ENCODE data around the gene BBS12.
A peak's percentile ranks its signal among the peaks of the same experiment; 100 is the strongest.

The BBS12 gene

GRCh38 chr4:122709236-122709635 is 23.3 kb upstream of the BBS12 start:
- FAIRE-seq, result no peak
- DNase-seq (ENCODE audit: insufficient read length, low spot score), result no peak
- TF ChIP-seq SPI1 (IDR thresholded peaks at IDR 0.05; ENCODE audit: low read depth, low read length), result no peak
- TF ChIP-seq TAF1 (IDR thresholded peaks at IDR 0.05; ENCODE audit: low read depth, low read length), result no peak
- no peak for TF ChIP-seq POU2F2 (IDR thresholded peaks at IDR 0.05; ENCODE audit: low read depth, low read length)
- no peak for TF ChIP-seq POLR2AphosphoS5 (IDR thresholded peaks at IDR 0.05; ENCODE audit: low read depth, low read length)
- no peak for TF ChIP-seq POLR2A (IDR thresholded peaks at IDR 0.05; ENCODE audit: low read depth, low read length)
- TF ChIP-seq PAX5 (IDR thresholded peaks at IDR 0.05; ENCODE audit: insufficient read depth, low read length, severe bottlenecking), result no peak

- peak; percentile 51 for FAIRE-seq
- no peak for TF ChIP-seq POLR2AphosphoS5 (IDR thresholded peaks at IDR 0.05; ENCODE audit: low read depth, low read length)
- no peak for TF ChIP-seq POLR2A (IDR thresholded peaks at IDR 0.05; ENCODE audit: low read depth, low read length)
- TF ChIP-seq SPI1 (IDR thresholded peaks at IDR 0.05; ENCODE audit: low read depth, low read length), result peak; percentile 73
- no peak for TF ChIP-seq POU2F2 (IDR thresholded peaks at IDR 0.05; ENCODE audit: low read depth, low read length)
- DNase-seq (ENCODE audit: insufficient read length, low spot score), result no peak
Observed at GRCh38 chr4:122710434-122711308, 21.8 kb upstream of the BBS12 start.

GRCh38 chr4:122711919-122712318 is 20.6 kb upstream of the BBS12 start:
- FAIRE-seq (no peak), DNase-seq (ENCODE audit: insufficient read length, low spot score) (no peak)
- no peak for TF ChIP-seq POU2F2 (IDR thresholded peaks at IDR 0.05; ENCODE audit: low read depth, low read length)

GRCh38 chr4:122712782-122713181 is 19.7 kb upstream of the BBS12 start:
- FAIRE-seq (no peak), DNase-seq (ENCODE audit: insufficient read length, low spot score) (no peak)
- TF ChIP-seq PAX5 (IDR thresholded peaks at IDR 0.05; ENCODE audit: insufficient read depth, low read length, severe bottlenecking), result no peak
- TF ChIP-seq SPI1 (IDR thresholded peaks at IDR 0.05; ENCODE audit: low read depth, low read length), result no peak
- no peak for TF ChIP-seq POLR2A (IDR thresholded peaks at IDR 0.05; ENCODE audit: low read depth, low read length)
- no peak for TF ChIP-seq POU2F2 (IDR thresholded peaks at IDR 0.05; ENCODE audit: low read depth, low read length)
- no peak for TF ChIP-seq TAF1 (IDR thresholded peaks at IDR 0.05; ENCODE audit: low read depth, low read length)
- no peak for TF ChIP-seq POLR2AphosphoS5 (IDR thresholded peaks at IDR 0.05; ENCODE audit: low read depth, low read length)

- TF ChIP-seq SPI1 (IDR thresholded peaks at IDR 0.05; ENCODE audit: low read depth, low read length), result no peak
- TF ChIP-seq TAF1 (IDR thresholded peaks at IDR 0.05; ENCODE audit: low read depth, low read length), result no peak
- TF ChIP-seq PAX5 (IDR thresholded peaks at IDR 0.05; ENCODE audit: insufficient read depth, low read length, severe bottlenecking), result no peak
- no peak for TF ChIP-seq POLR2AphosphoS5 (IDR thresholded peaks at IDR 0.05; ENCODE audit: low read depth, low read length)
- no peak for TF ChIP-seq POU2F2 (IDR thresholded peaks at IDR 0.05; ENCODE audit: low read depth, low read length)
- no peak for TF ChIP-seq POLR2A (IDR thresholded peaks at IDR 0.05; ENCODE audit: low read depth, low read length)
- peak; percentile 20 for FAIRE-seq
- DNase-seq (ENCODE audit: insufficient read length, low spot score), result no peak
Observed at GRCh38 chr4:122715221-122715620, 17.3 kb upstream of the BBS12 start.

- FAIRE-seq, result peak; percentile 82
Observed at GRCh38 chr4:122716825-122717448, 15.6 kb upstream of the BBS12 start.

GRCh38 chr4:122718281-122718680 is 14.2 kb upstream of the BBS12 start:
- TF ChIP-seq TAF1 (IDR thresholded peaks at IDR 0.05; ENCODE audit: low read depth, low read length) (no peak), SPI1 (IDR thresholded peaks at IDR 0.05; ENCODE audit: low read depth, low read length) (no peak), POLR2AphosphoS5 (IDR thresholded peaks at IDR 0.05; ENCODE audit: low read depth, low read length) (no peak), POU2F2 (IDR thresholded peaks at IDR 0.05; ENCODE audit: low read depth, low read length) (no peak), POLR2A (IDR thresholded peaks at IDR 0.05; ENCODE audit: low read depth, low read length) (no peak), PAX5 (IDR thresholded peaks at IDR 0.05; ENCODE audit: insufficient read depth, low read length, severe bottlenecking) (no peak)
- FAIRE-seq, result no peak

More at GRCh38 chr4:122716825-122717448, 15.6 kb upstream of the BBS12 start:
- peak; percentile 46 for DNase-seq (ENCODE audit: insufficient read length, low spot score)
- no peak for TF ChIP-seq PAX5 (IDR thresholded peaks at IDR 0.05; ENCODE audit: insufficient read depth, low read length, severe bottlenecking)

GRCh38 chr4:122722256-122722655 is 10.2 kb upstream of the BBS12 start:
- FAIRE-seq (no peak), DNase-seq (ENCODE audit: insufficient read length, low spot score) (no peak)
- TF ChIP-seq PAX5 (IDR thresholded peaks at IDR 0.05; ENCODE audit: insufficient read depth, low read length, severe bottlenecking), result no peak
- TF ChIP-seq SPI1 (IDR thresholded peaks at IDR 0.05; ENCODE audit: low read depth, low read length), result no peak
- no peak for TF ChIP-seq POU2F2 (IDR thresholded peaks at IDR 0.05; ENCODE audit: low read depth, low read length)
- TF ChIP-seq POLR2A (IDR thresholded peaks at IDR 0.05; ENCODE audit: low read depth, low read length), result no peak
- no peak for TF ChIP-seq POLR2AphosphoS5 (IDR thresholded peaks at IDR 0.05; ENCODE audit: low read depth, low read length)
- no peak for TF ChIP-seq TAF1 (IDR thresholded peaks at IDR 0.05; ENCODE audit: low read depth, low read length)

More at GRCh38 chr4:122718281-122718680, 14.2 kb upstream of the BBS12 start:
- DNase-seq (ENCODE audit: insufficient read length, low spot score), result no peak

- TF ChIP-seq POLR2A (IDR thresholded peaks at IDR 0.05; ENCODE audit: low read depth, low read length) (no peak), POU2F2 (IDR thresholded peaks at IDR 0.05; ENCODE audit: low read depth, low read length) (no peak), SPI1 (IDR thresholded peaks at IDR 0.05; ENCODE audit: low read depth, low read length) (no peak), TAF1 (IDR thresholded peaks at IDR 0.05; ENCODE audit: low read depth, low read length) (no peak), POLR2AphosphoS5 (IDR thresholded peaks at IDR 0.05; ENCODE audit: low read depth, low read length) (no peak), PAX5 (IDR thresholded peaks at IDR 0.05; ENCODE audit: insufficient read depth, low read length, severe bottlenecking) (no peak)
- DNase-seq (ENCODE audit: insufficient read length, low spot score) (no peak), FAIRE-seq (no peak)
Observed at GRCh38 chr4:122728856-122729255, 3.6 kb upstream of the BBS12 start.

GRCh38 chr4:122731676-122732075 is 828 bp upstream of the BBS12 start:
- no peak for FAIRE-seq
- no peak for DNase-seq (ENCODE audit: insufficient read length, low spot score)
- TF ChIP-seq POU2F2 (IDR thresholded peaks at IDR 0.05; ENCODE audit: low read depth, low read length), result no peak

Data from GM12891 (cell line).